Ishikawa (cell line): ENCODE results near the gene SNTG2.

Experiments used
- CEBPB ChIP-seq: IDR thresholded peaks from 2 replicates; pipeline ENCODE4 v1.6.1; 2012
- CREB1 ChIP-seq: IDR thresholded peaks from 2 replicates; pipeline ENCODE4 v1.6.1; 2012; ENCODE audit warnings: low read depth
- EGR1 ChIP-seq: IDR thresholded peaks from 2 replicates; pipeline ENCODE4 v1.6.1; 2012
- EP300 ChIP-seq: IDR thresholded peaks from 2 replicates; pipeline ENCODE4 v1.6.1; 2012; ENCODE audit warnings: borderline replicate concordance
- FOXM1 ChIP-seq: IDR thresholded peaks from 2 replicates; pipeline ENCODE4 v1.6.1; 2012; ENCODE audit warnings: low read depth, borderline replicate concordance
- MAX ChIP-seq: IDR thresholded peaks from 2 replicates; pipeline ENCODE4 v1.6.1; 2012
- NFIC ChIP-seq: IDR thresholded peaks from 2 replicates; pipeline ENCODE4 v1.6.1; 2012
- RAD21 ChIP-seq: IDR thresholded peaks from 2 replicates; pipeline ENCODE4 v1.6.1; 2012; ENCODE audit warnings: low read depth
- REST ChIP-seq: IDR thresholded peaks from 2 replicates; pipeline ENCODE4 v1.6.1; 2012; ENCODE audit warnings: low read depth, mild to moderate bottlenecking
- TAF1 ChIP-seq: IDR thresholded peaks from 2 replicates; pipeline ENCODE4 v1.6.1; 2012; ENCODE audit warnings: low read depth, mild to moderate bottlenecking
- TCF12 ChIP-seq: IDR thresholded peaks from 2 replicates; pipeline ENCODE4 v1.6.1; 2012; ENCODE audit warnings: low read depth
- TEAD4 ChIP-seq: IDR thresholded peaks from 2 replicates; pipeline ENCODE4 v1.6.1; 2012
- YY1 ChIP-seq: IDR thresholded peaks from 2 replicates; pipeline ENCODE4 v1.6.1; 2012; ENCODE audit warnings: low read depth
- ZBTB7A ChIP-seq: IDR thresholded peaks from 2 replicates; pipeline ENCODE4 v1.6.1; 2012; ENCODE audit warnings: low read depth
- TF ChIP-seq, protein P1 (sequence below): IDR thresholded peaks from 2 replicates; pipeline ENCODE4 v1.6.1; 2012

The SNTG2 gene

DNA sequence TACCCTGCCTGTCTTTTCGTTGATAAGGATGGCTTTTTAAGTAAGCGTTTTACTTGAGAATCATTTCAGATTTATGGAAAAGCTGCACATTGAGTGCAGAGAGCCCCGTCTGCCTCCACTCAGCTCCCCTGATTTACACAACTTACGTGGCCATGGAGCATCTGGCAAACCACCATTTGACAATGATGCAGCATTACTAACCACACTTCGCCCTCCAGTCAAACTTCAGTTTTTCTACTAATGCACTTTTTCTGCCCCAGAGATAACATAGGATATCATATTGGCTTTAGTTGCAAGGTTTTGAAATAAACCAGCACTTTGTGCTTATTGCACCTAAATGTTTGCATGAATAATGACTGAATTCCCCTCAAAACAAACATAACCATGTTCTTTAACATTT, 297.5 kb downstream of the SNTG2 start:
- TF ChIP-seq RAD21 (no peak), TAF1 (no peak), REST (no peak), EGR1 (no peak), CEBPB (no peak), FOXM1 (no peak), ZBTB7A (no peak)

GRCh38 chr2:1249897-1250687, 299.4 kb downstream of the SNTG2 start:
- no peak for TF ChIP-seq TCF12
- no peak for TF ChIP-seq EP300
- no peak for TF ChIP-seq TAF1
- TF ChIP-seq MAX = no peak
- TF ChIP-seq RAD21 = no peak
- TF ChIP-seq REST = no peak
- TF ChIP-seq, protein P1, sequence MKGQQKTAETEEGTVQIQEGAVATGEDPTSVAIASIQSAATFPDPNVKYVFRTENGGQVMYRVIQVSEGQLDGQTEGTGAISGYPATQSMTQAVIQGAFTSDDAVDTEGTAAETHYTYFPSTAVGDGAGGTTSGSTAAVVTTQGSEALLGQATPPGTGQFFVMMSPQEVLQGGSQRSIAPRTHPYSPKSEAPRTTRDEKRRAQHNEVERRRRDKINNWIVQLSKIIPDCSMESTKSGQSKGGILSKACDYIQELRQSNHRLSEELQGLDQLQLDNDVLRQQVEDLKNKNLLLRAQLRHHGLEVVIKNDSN = no peak
- TF ChIP-seq NFIC = no peak
- TF ChIP-seq CEBPB = no peak
- no peak for TF ChIP-seq FOXM1
- TF ChIP-seq TEAD4 = no peak

DNA sequence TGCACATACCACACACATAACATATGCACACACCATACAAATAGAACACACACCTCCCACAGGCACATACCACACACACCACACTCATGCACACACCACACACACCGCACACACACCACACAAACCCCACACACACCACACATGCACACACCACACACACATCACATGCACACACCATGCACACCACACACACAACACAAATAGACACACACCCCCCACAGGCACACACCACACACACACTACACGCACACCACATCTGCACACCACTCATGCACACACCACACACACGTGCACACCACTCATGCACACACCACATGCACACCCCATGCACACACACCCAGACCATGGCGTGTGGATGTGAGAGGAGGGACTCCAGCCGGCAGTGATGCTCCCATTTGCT, 300.9 kb downstream of the SNTG2 start:
- TF ChIP-seq EGR1 (no peak), NFIC (no peak), EP300 (no peak), MAX (no peak), RAD21 (no peak), TAF1 (no peak), CREB1 (no peak), CEBPB (no peak), YY1 (no peak), ZBTB7A (no peak), FOXM1 (no peak), TCF12 (no peak), REST (no peak)
- TF ChIP-seq, protein P1 = no peak

DNA sequence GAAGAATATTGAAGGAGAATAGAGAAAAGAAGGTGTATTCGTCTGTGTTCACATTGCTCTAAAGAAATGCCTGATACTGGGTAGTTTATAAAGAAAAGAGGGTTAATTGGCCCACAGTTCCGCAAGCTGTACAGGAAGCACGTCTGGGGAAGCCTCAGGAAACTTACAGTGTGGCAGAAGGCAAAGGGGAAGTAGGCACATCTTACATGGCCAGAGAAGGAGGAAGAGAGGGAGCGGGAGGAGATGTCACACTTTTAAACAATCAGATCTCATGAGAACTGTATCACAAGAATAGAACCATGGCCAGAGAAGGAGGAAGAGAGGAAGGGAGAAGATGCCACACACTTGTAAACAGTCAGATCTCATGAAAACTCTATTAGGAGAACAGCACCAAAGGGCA, 303.0 kb downstream of the SNTG2 start:
- no peak for TF ChIP-seq ZBTB7A
- no peak for TF ChIP-seq TCF12
- no peak for TF ChIP-seq TAF1
- TF ChIP-seq, protein P1 = no peak
- no peak for TF ChIP-seq RAD21
- no peak for TF ChIP-seq TEAD4
